HepG2 (cell line): ENCODE measurements around the gene USE1. TPM values are rescaled to one million over a fixed set of nuclear protein-coding genes. Genes with fewer than 3 reads are reported as not detected.

Experiments used
- ATF6 ChIP-seq: sonication (generic); formaldehyde crosslinking; conservative IDR thresholded peaks from 2 replicates; pipeline ENCODE4 v1.4.0; 2020; ENCODE audit warnings: missing genetic modification reagents
- ATF7-NPFF ChIP-seq: sonication (generic); formaldehyde crosslinking; IDR thresholded peaks from 2 replicates; pipeline ENCODE4 v1.8.1; 2023; ENCODE audit warnings: mild to moderate bottlenecking, low read depth, missing genetic modification reagents, moderate library complexity
- BRD4 ChIP-seq: sonication (generic); formaldehyde crosslinking; IDR thresholded peaks from 2 replicates; pipeline ENCODE4 v1.4.0; 2020; ENCODE audit warnings: missing genetic modification reagents
- FOXK1 ChIP-seq: sonication (generic); formaldehyde crosslinking; IDR thresholded peaks from 2 replicates; pipeline ENCODE4 v1.4.0; 2020; ENCODE audit warnings: low read depth, missing genetic modification reagents, borderline replicate concordance
- HNF1B ChIP-seq: sonication (generic); formaldehyde crosslinking; IDR thresholded peaks from 2 replicates; pipeline ENCODE4 v1.5.1; 2020; ENCODE audit warnings: mild to moderate bottlenecking, moderate library complexity, missing genetic modification reagents
- IRF1 ChIP-seq: sonication (generic); formaldehyde crosslinking; IDR thresholded peaks from 2 replicates; pipeline ENCODE4 v1.4.0; 2020; ENCODE audit warnings: low read depth, mild to moderate bottlenecking, missing genetic modification reagents
- NFE2 ChIP-seq: sonication (generic); formaldehyde crosslinking; IDR thresholded peaks from 2 replicates; pipeline ENCODE4 v1.4.0; 2020; ENCODE audit warnings: missing genetic modification reagents
- PBX3 ChIP-seq: sonication (generic); formaldehyde crosslinking; IDR thresholded peaks from 2 replicates; pipeline ENCODE4 v1.8.1; 2023; ENCODE audit warnings: missing genetic modification reagents, inconsistent platforms, borderline replicate concordance
- SRSF9 ChIP-seq: fragments of 200-400 bp; formaldehyde crosslinking; IDR thresholded peaks from 2 replicates; pipeline ENCODE4 v1.6.1; 2018; ENCODE audit warnings: borderline replicate concordance, mild to moderate bottlenecking, low read depth, low read length; ENCODE audit not compliant: insufficient read depth, poor library complexity, severe bottlenecking
- TFAP4 ChIP-seq: sonication (generic); IDR thresholded peaks from 2 replicates; pipeline ENCODE4 v1.6.1; 2016; ENCODE audit warnings: low read depth, borderline replicate concordance
- THAP9 ChIP-seq: sonication (generic); formaldehyde crosslinking; IDR thresholded peaks from 2 replicates; pipeline ENCODE4; 2020; ENCODE audit warnings: missing genetic modification reagents, mild to moderate bottlenecking, borderline replicate concordance
- YY1 ChIP-seq: IDR thresholded peaks from 2 replicates; pipeline ENCODE4 v1.6.1; 2011; ENCODE audit warnings: low read length, low read depth, moderate library complexity, mild to moderate bottlenecking; ENCODE audit not compliant: insufficient read depth, insufficient replicate concordance
- ZBTB14 ChIP-seq: sonication (generic); formaldehyde crosslinking; IDR thresholded peaks from 2 replicates; pipeline ENCODE4 v1.4.0; 2020; ENCODE audit warnings: missing genetic modification reagents
- ZFY ChIP-seq: sonication (generic); formaldehyde crosslinking; IDR thresholded peaks from 2 replicates; pipeline ENCODE4 v1.4.0; 2020; ENCODE audit warnings: missing genetic modification reagents
- ZZZ3 ChIP-seq: sonication (generic); formaldehyde crosslinking; IDR thresholded peaks from 2 replicates; pipeline ENCODE4 v1.4.0; 2020; ENCODE audit warnings: missing genetic modification reagents, mild to moderate bottlenecking, borderline replicate concordance
- polyA plus RNA-seq, 8 experiments: library from polyadenylated mRNA; depleted of rRNA in 3 of 8; stranded (reverse) in 7 of 8; unstranded in 1 of 8; fragments of >200 nt; fragmentation: Illumina TruSeq in 4 of 8; extraction: Trizol in 4 of 8; gene quantifications; 2 replicates each; pipeline versions ENCODE4 v1.2.1 to v1.2.3, GENCODE V29; 2011 to 2016; ENCODE audit warnings: low read depth in 4 of 8, missing spikeins in 1 of 8, mixed read lengths in 1 of 8; ENCODE audit not compliant: insufficient read depth in 1 of 8
- total RNA-seq, 5 experiments: library from RNA; depleted of rRNA; stranded (reverse); fragments of >200 nt; fragmentation: Illumina TruSeq; extraction: Trizol; gene quantifications; 2 replicates each; pipeline ENCODE4 v1.2.3, GENCODE V29; 2016; ENCODE audit warnings: low read depth in 1 of 5

Gene USE1
- total and polyA plus RNA-seq, 2 of the 13 experiments (the other 11 are each of a cell fraction or from before 2014, with no cell fraction given) = 9.9 to 17.6 TPM

- TF ChIP-seq HNF1B (CRISPR knock-in tag) (peak; percentile 81; the same call in 1 of the 2 replicates), ZZZ3 (CRISPR knock-in tag) (0 out of 2 replicates have a peak, but pooled peaks have one; percentile 53), YY1 (peak; percentile 42), TFAP4 (peak; percentile 60; the same call in 1 of the 2 replicates), FOXK1 (CRISPR knock-in tag) (no peak), THAP9 (no peak; the same call in 1 of the 2 replicates), PBX3 (CRISPR knock-in tag) (no peak), NFE2 (CRISPR knock-in tag) (no peak), IRF1 (no peak), BRD4 (0 out of 2 replicates have a peak, but pooled peaks have one; percentile 46), SRSF9 (no peak), ZFY (CRISPR knock-in tag) (peak; percentile 85), ATF7-NPFF (CRISPR knock-in tag) (peak; percentile 89; the same call in 1 of the 2 replicates), ZBTB14 (CRISPR knock-in tag) (peak; percentile 34; the same call in 1 of the 2 replicates), ATF6 (CRISPR knock-in tag) (no peak)
Measured at GRCh38 chr19:17226002-17226933, 11.1 kb downstream of the USE1 start, which contains the start of gene OCEL1 (continued).
